ENCODE measurements around the gene HERPUD1. TPM values are rescaled to one million over a fixed set of nuclear protein-coding genes. Genes with fewer than 3 reads are reported as not detected.

Gene HERPUD1
- total and polyA plus RNA-seq, 2 of the 8 experiments (the other 6 are each of a cell fraction or from before 2014, with no cell fraction given) = 23.3 to 34.7 TPM

- TF ChIP-seq JUND (IDR thresholded peaks at IDR 0.05; ENCODE audit: low read length) = no peak
Observed at GRCh38 chr16:56946767-56947603, 15.0 kb downstream of the HERPUD1 start (continued).
